HL-60 (cell line): ENCODE results near the gene SOAT1.

Source experiments
- DNase-seq, 2 experiments: peaks; one replicate each; pipeline ENCODE4 v3.0.0-alpha.2; 2010 to 2020; ENCODE audit warnings: low read depth in 1 of 2, low spot score in 1 of 2
- H3K27ac ChIP-seq: fragments of 250-450 bp; sonication (Bioruptor Pico); replicated peaks from 2 replicates; pipeline ENCODE4 v1.5.1; 2020; ENCODE audit warnings: mild to moderate bottlenecking, moderate library complexity
- H3K27me3 ChIP-seq: fragments of 250-450 bp; sonication (Bioruptor Pico); 2 replicates; pipeline ENCODE4 v1.5.1; 2021; ENCODE audit warnings: mild to moderate bottlenecking, moderate library complexity; ENCODE audit not compliant: insufficient read depth, poor library complexity, severe bottlenecking
- H3K4me3 ChIP-seq: replicated peaks from 2 replicates; pipeline ENCODE4 v1.5.1; 2011; ENCODE audit warnings: mild to moderate bottlenecking, control low read depth, low read length; ENCODE audit not compliant: insufficient read depth
- GABPA ChIP-seq: IDR thresholded peaks from 2 replicates; pipeline ENCODE4 v1.6.1; 2012; ENCODE audit warnings: low read depth
- POLR2AphosphoS5 ChIP-seq: IDR thresholded peaks from 2 replicates; pipeline ENCODE4 v1.6.1; 2012; ENCODE audit warnings: low read depth
- SPI1 ChIP-seq: IDR thresholded peaks from 2 replicates; pipeline ENCODE4 v1.6.1; 2012; ENCODE audit warnings: low read depth, mild to moderate bottlenecking, borderline replicate concordance
- TF ChIP-seq, protein P1 (sequence below): IDR thresholded peaks from one replicate; pipeline ENCODE4 v1.5.1; 2011; ENCODE audit warnings: low read length, control low read depth, inconsistent platforms; ENCODE audit not compliant: insufficient read depth
- TF ChIP-seq, protein P2 (sequence below): IDR thresholded peaks from 2 replicates; pipeline ENCODE4 v1.6.1; 2012; ENCODE audit warnings: low read depth; ENCODE audit not compliant: insufficient replicate concordance

The SOAT1 gene

DNA sequence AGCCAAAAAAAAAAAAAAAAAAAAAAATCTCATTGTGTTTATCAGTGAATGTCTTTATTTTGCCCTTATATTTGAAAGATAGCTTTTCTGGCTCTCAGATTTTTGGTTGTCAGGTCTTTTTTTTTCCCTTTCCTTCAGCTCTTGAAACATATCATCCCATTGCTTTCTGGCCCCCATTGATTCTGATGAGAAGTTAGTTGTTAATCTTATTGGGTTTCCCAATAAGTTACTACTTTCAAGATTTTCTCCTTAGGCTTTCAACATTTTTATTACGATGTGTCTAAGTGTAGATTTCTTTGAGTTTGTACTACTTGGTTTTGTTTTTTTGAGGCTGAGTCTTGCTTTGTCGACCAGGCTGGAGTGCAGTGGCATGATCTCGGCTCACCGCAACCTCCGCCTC lies 14.7 kb upstream of the SOAT1 start:
- no peak for TF ChIP-seq GABPA
- TF ChIP-seq, protein P1, sequence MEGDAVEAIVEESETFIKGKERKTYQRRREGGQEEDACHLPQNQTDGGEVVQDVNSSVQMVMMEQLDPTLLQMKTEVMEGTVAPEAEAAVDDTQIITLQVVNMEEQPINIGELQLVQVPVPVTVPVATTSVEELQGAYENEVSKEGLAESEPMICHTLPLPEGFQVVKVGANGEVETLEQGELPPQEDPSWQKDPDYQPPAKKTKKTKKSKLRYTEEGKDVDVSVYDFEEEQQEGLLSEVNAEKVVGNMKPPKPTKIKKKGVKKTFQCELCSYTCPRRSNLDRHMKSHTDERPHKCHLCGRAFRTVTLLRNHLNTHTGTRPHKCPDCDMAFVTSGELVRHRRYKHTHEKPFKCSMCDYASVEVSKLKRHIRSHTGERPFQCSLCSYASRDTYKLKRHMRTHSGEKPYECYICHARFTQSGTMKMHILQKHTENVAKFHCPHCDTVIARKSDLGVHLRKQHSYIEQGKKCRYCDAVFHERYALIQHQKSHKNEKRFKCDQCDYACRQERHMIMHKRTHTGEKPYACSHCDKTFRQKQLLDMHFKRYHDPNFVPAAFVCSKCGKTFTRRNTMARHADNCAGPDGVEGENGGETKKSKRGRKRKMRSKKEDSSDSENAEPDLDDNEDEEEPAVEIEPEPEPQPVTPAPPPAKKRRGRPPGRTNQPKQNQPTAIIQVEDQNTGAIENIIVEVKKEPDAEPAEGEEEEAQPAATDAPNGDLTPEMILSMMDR = no peak
- TF ChIP-seq SPI1 = no peak
- no peak for TF ChIP-seq POLR2AphosphoS5
- TF ChIP-seq, protein P2, sequence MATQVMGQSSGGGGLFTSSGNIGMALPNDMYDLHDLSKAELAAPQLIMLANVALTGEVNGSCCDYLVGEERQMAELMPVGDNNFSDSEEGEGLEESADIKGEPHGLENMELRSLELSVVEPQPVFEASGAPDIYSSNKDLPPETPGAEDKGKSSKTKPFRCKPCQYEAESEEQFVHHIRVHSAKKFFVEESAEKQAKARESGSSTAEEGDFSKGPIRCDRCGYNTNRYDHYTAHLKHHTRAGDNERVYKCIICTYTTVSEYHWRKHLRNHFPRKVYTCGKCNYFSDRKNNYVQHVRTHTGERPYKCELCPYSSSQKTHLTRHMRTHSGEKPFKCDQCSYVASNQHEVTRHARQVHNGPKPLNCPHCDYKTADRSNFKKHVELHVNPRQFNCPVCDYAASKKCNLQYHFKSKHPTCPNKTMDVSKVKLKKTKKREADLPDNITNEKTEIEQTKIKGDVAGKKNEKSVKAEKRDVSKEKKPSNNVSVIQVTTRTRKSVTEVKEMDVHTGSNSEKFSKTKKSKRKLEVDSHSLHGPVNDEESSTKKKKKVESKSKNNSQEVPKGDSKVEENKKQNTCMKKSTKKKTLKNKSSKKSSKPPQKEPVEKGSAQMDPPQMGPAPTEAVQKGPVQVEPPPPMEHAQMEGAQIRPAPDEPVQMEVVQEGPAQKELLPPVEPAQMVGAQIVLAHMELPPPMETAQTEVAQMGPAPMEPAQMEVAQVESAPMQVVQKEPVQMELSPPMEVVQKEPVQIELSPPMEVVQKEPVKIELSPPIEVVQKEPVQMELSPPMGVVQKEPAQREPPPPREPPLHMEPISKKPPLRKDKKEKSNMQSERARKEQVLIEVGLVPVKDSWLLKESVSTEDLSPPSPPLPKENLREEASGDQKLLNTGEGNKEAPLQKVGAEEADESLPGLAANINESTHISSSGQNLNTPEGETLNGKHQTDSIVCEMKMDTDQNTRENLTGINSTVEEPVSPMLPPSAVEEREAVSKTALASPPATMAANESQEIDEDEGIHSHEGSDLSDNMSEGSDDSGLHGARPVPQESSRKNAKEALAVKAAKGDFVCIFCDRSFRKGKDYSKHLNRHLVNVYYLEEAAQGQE = no peak
- H3K27me3 ChIP-seq = no peaks in the 10 kb centered on the region
- no peak for DNase-seq
- no peak overlapping the region for H3K4me3 ChIP-seq
- H3K27ac ChIP-seq = no peak overlapping the region

DNA sequence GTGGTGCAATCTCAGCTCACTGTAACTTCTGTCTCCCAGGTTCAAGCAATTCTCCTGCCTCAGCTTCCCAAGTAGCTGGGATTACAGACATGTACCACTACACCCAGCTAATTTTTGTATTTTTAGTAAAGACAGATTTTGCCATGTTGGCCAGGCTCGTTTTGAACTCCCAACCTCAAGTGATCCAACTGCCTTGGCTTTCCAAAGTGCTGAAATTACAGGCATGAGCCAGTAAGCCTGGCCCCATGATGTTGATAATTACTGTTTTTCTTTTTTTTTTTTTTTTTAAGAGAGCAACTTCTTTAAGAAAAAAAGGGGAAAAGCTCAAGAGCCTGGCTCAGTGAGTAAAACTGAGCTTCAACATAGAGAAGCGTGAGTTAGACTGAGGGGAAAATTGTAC lies 9.6 kb upstream of the SOAT1 start:
- no peaks in the 10 kb centered on the region for H3K27me3 ChIP-seq
- TF ChIP-seq SPI1 = no peak
- no peak for TF ChIP-seq GABPA
- TF ChIP-seq, protein P2 = peak; percentile 77
- no peak for TF ChIP-seq POLR2AphosphoS5
- TF ChIP-seq, protein P1 = no peak
- DNase-seq = no peak
- no peak overlapping the region for H3K27ac ChIP-seq
- no peak overlapping the region for H3K4me3 ChIP-seq

DNA sequence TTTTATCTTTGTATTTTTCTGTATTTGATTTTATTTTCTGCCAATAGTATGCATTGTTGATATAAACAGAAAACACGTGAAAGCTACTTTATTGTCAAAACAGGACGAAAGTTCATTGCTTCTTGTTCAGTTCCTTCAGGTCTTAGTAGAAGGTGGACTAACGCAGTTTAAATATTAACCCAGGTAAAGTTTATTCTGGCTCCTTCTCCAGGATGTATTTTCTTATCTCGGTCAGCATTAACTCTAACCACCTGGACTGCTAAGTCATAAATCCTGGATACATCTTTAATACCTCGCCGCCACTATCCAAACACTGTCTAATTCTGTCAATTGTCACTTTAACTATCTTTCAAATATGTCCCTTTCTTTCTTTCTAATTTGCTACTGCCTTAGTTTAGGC lies 5.7 kb upstream of the SOAT1 start:
- TF ChIP-seq, protein P1 = no peak
- TF ChIP-seq POLR2AphosphoS5 (no peak), SPI1 (no peak), GABPA (no peak)
- TF ChIP-seq, protein P2 = no peak
- Histone ChIP-seq H3K27ac (no peak overlapping the region), H3K27me3 (no peaks in the 10 kb centered on the region), H3K4me3 (no peak overlapping the region)
- DNase-seq = no peak
